Endothelial cell of umbilical vein (primary cell): Measurements from ENCODE around the gene EFNA2.

Experiments
- CTCF ChIP-seq, 2 donors: IDR thresholded peaks; 1 replicate in 1 of 2; 2 replicates in 1 of 2; pipeline ENCODE4 v1.5.1; 2011; ENCODE audit warnings: low read length in 2 of 2, mild to moderate bottlenecking in 2 of 2, moderate library complexity in 2 of 2, control low read depth in 1 of 2, inconsistent platforms in 1 of 2, low read depth in 1 of 2; ENCODE audit not compliant: insufficient read depth in 1 of 2; ENCODE audit errors: extremely low read depth in 1 of 2
- POLR2A ChIP-seq: IDR thresholded peaks from 2 replicates; pipeline ENCODE4 v1.6.1; 2012; ENCODE audit warnings: low read depth, mild to moderate bottlenecking, control low read depth, low read length
- POLR2AphosphoS5 ChIP-seq: IDR thresholded peaks from 2 replicates; pipeline ENCODE4 v1.6.1; 2012; ENCODE audit warnings: low read depth, mild to moderate bottlenecking, control low read depth, low read length, moderate library complexity; ENCODE audit not compliant: insufficient read depth

GRCh38 chr19:1309977-1310852 is 24.5 kb downstream of the EFNA2 start:
- no peak for TF ChIP-seq POLR2A
- TF ChIP-seq CTCF (IDR thresholded peaks at IDR 0.05; ENCODE audit: extremely low read depth in 1 of 2, insufficient read depth in 1 of 2, low read depth in 1 of 2, low read length in 2 of 2): no peak
- no peak for TF ChIP-seq POLR2AphosphoS5
